ENCODE measurements around the gene MEGF11. TPM values are rescaled to one million over a fixed set of nuclear protein-coding genes. Genes with fewer than 3 reads are reported as not detected.

Gene MEGF11
- total and polyA plus RNA-seq, 4 donors, result 0.16 to 1.5 (median 0.50) TPM

GRCh38 chr15:66065325-66065724 is 188.2 kb downstream of the MEGF11 start:
- peaks cover 0 to 7% (median 0%) of the 10 kb centered on the region in 4 donors for H3K9me3 ChIP-seq (ENCODE audit: control insufficient read depth in 4 of 4, insufficient read depth in 3 of 4, low read length in 3 of 4)
- no peak for DNase-seq
- H3K4me3 ChIP-seq, result no peak overlapping the region
- no peaks in the 10 kb centered on the region for H3K27me3 ChIP-seq (ENCODE audit: control insufficient read depth in 3 of 3, insufficient read depth in 3 of 3, low read length in 2 of 3)
- H3K27ac ChIP-seq (ENCODE audit: low read depth in 1 of 2, low read length in 1 of 2), result no peak overlapping the region
- 52 to 64% methylated on average over 6 of the region's 6 CpGs for WGBS, 2 donors
- TF ChIP-seq CTCF (IDR thresholded peaks at IDR 0.05; ENCODE audit: control extremely low read depth, extremely low read depth), result no peak
- H3K4me1 ChIP-seq (ENCODE audit: control insufficient read depth in 5 of 5, insufficient read depth in 5 of 5, low read length in 5 of 5), result peaks cover 0 to 2% (median 0%) of the 10 kb centered on the region in 5 donors
- no peaks in the 10 kb centered on the region for H3K36me3 ChIP-seq (ENCODE audit: control insufficient read depth in 4 of 4, insufficient read depth in 4 of 4, low read length in 4 of 4)
- no peak overlapping the region for H3K9ac ChIP-seq (ENCODE audit: insufficient read depth in 1 of 2, low read length in 2 of 2)
- no peak for ATAC-seq (ENCODE audit: insufficient read depth, low FRiP score)

- TF ChIP-seq CTCF (IDR thresholded peaks at IDR 0.05; ENCODE audit: control extremely low read depth, extremely low read depth), result no peak
- Histone ChIP-seq H3K9ac (ENCODE audit: insufficient read depth in 1 of 2, low read length in 2 of 2) (no peak overlapping the region), H3K27me3 (ENCODE audit: control insufficient read depth in 3 of 3, insufficient read depth in 3 of 3, low read length in 2 of 3) (no peaks in the 10 kb centered on the region), H3K9me3 (ENCODE audit: control insufficient read depth in 4 of 4, insufficient read depth in 3 of 4, low read length in 3 of 4) (peaks cover 0 to 3% (median 0%) of the 10 kb centered on the region in 4 donors), H3K4me1 (ENCODE audit: control insufficient read depth in 5 of 5, insufficient read depth in 5 of 5, low read length in 5 of 5) (peaks cover 0 to 2% (median 0%) of the 10 kb centered on the region in 5 donors), H3K36me3 (ENCODE audit: control insufficient read depth in 4 of 4, insufficient read depth in 4 of 4, low read length in 4 of 4) (no peaks in the 10 kb centered on the region), H3K4me3 (no peak overlapping the region), H3K27ac (ENCODE audit: low read depth in 1 of 2, low read length in 1 of 2) (no peak overlapping the region)
- ATAC-seq (ENCODE audit: insufficient read depth, low FRiP score) (no peak), DNase-seq (no peak)
Measured at GRCh38 chr15:66063147-66063546, 190.4 kb downstream of the MEGF11 start.

- Histone ChIP-seq H3K9me3 (ENCODE audit: control insufficient read depth in 4 of 4, insufficient read depth in 3 of 4, low read length in 3 of 4) (no peaks in the 10 kb centered on the region), H3K27me3 (ENCODE audit: control insufficient read depth in 3 of 3, insufficient read depth in 3 of 3, low read length in 2 of 3) (no peaks in the 10 kb centered on the region), H3K36me3 (ENCODE audit: control insufficient read depth in 4 of 4, insufficient read depth in 4 of 4, low read length in 4 of 4) (no peaks in the 10 kb centered on the region), H3K4me1 (ENCODE audit: control insufficient read depth in 5 of 5, insufficient read depth in 5 of 5, low read length in 5 of 5) (peaks cover 0 to 4% (median 0%) of the 10 kb centered on the region in 5 donors), H3K4me3 (no peak overlapping the region), H3K27ac (ENCODE audit: low read depth in 1 of 2, low read length in 1 of 2) (no peak overlapping the region), H3K9ac (ENCODE audit: insufficient read depth in 1 of 2, low read length in 2 of 2) (no peak overlapping the region)
- no peak for TF ChIP-seq CTCF (IDR thresholded peaks at IDR 0.05; ENCODE audit: control extremely low read depth, extremely low read depth)
- no peak for ATAC-seq (ENCODE audit: insufficient read depth, low FRiP score)
- 53 to 57% methylated on average over 7 of the region's 7 CpGs for WGBS, 2 donors
- peak in 1 of 3 donors; percentile 33 for DNase-seq
Measured at GRCh38 chr15:66057089-66057488, 196.5 kb downstream of the MEGF11 start.

- Histone ChIP-seq H3K27ac (ENCODE audit: low read depth in 1 of 2, low read length in 1 of 2) (no peak overlapping the region), H3K4me3 (no peak overlapping the region), H3K9me3 (ENCODE audit: control insufficient read depth in 4 of 4, insufficient read depth in 3 of 4, low read length in 3 of 4) (no peaks in the 10 kb centered on the region), H3K27me3 (ENCODE audit: control insufficient read depth in 3 of 3, insufficient read depth in 3 of 3, low read length in 2 of 3) (no peaks in the 10 kb centered on the region), H3K36me3 (ENCODE audit: control insufficient read depth in 4 of 4, insufficient read depth in 4 of 4, low read length in 4 of 4) (no peaks in the 10 kb centered on the region), H3K4me1 (ENCODE audit: control insufficient read depth in 5 of 5, insufficient read depth in 5 of 5, low read length in 5 of 5) (peaks cover 0 to 4% (median 0%) of the 10 kb centered on the region in 5 donors), H3K9ac (ENCODE audit: insufficient read depth in 1 of 2, low read length in 2 of 2) (no peak overlapping the region)
- no peak for DNase-seq
- no peak for ATAC-seq (ENCODE audit: insufficient read depth, low FRiP score)
- no peak for TF ChIP-seq CTCF (IDR thresholded peaks at IDR 0.05; ENCODE audit: control extremely low read depth, extremely low read depth)
- WGBS, 2 donors, result 84 to 88% methylated on average over 3 of the region's 3 CpGs
Measured at GRCh38 chr15:66053991-66054390, 199.6 kb downstream of the MEGF11 start.
